Fibroblast of villous mesenchyme (primary cell): Measurements from ENCODE around the gene ZNF331. TPM values are rescaled to one million over a fixed set of nuclear protein-coding genes. Genes with fewer than 3 reads are reported as not detected.
A peak's percentile ranks its signal among the peaks of the same experiment; 100 is the strongest.

ENCODE experiments used
- DNase-seq: peaks from one replicate; pipeline ENCODE4 v3.0.0-alpha.2; 2010; ENCODE audit warnings: low read depth
- H3K4me3 ChIP-seq: 2 replicates; pipeline ENCODE4 v1.5.1; 2011; ENCODE audit warnings: low read depth, mild to moderate bottlenecking, low read length
- total RNA-seq: library from RNA; depleted of rRNA; stranded (reverse); fragments of >200 nt; gene quantifications from 2 replicates; pipeline ENCODE4 v1.2.3, GENCODE V29; 2012
- TF ChIP-seq, protein P1 (sequence below): IDR thresholded peaks from 2 replicates; pipeline ENCODE4 v1.5.1; 2012; ENCODE audit warnings: low read depth, mild to moderate bottlenecking, low read length; ENCODE audit not compliant: insufficient read depth

ZNF331 gene
- total RNA-seq, 1 donor: 13.4 TPM

DNA sequence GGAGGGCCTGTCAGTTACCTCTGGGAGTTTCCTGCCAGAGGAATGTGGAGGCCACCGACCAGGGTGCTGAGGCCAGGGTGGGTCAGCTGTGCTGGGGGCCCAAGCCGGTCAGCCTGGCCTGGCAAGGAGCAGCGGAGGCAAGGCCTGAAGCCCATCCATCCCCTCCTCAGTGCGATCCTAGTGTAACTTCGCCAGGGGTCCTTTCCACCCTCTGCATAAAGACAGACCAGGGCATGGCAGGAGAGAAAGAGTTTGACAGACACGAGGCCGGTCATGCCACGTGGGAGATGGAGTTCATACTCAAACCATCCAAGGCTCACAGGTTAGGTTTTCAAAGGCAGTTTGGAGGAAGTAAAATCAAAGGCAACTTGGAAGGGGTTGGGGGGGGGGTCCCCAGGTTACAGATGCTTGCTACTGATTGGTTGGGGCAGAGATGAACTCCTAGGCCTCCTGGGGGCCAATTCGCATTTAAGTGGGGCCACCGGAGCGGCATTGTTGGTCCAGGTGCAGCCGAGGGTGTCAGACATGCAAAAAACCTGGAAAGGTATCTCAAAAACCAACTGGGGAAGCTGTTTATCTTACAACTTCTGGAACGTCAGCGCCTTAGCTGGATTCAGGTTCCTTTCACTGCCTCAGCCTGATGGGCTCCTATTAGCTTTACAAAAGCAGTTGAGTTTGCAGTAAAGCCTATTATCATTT, 57.0 kb downstream of the ZNF331 start:
- DNase-seq: no peak
- TF ChIP-seq, protein P1, sequence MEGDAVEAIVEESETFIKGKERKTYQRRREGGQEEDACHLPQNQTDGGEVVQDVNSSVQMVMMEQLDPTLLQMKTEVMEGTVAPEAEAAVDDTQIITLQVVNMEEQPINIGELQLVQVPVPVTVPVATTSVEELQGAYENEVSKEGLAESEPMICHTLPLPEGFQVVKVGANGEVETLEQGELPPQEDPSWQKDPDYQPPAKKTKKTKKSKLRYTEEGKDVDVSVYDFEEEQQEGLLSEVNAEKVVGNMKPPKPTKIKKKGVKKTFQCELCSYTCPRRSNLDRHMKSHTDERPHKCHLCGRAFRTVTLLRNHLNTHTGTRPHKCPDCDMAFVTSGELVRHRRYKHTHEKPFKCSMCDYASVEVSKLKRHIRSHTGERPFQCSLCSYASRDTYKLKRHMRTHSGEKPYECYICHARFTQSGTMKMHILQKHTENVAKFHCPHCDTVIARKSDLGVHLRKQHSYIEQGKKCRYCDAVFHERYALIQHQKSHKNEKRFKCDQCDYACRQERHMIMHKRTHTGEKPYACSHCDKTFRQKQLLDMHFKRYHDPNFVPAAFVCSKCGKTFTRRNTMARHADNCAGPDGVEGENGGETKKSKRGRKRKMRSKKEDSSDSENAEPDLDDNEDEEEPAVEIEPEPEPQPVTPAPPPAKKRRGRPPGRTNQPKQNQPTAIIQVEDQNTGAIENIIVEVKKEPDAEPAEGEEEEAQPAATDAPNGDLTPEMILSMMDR: no peak

DNA sequence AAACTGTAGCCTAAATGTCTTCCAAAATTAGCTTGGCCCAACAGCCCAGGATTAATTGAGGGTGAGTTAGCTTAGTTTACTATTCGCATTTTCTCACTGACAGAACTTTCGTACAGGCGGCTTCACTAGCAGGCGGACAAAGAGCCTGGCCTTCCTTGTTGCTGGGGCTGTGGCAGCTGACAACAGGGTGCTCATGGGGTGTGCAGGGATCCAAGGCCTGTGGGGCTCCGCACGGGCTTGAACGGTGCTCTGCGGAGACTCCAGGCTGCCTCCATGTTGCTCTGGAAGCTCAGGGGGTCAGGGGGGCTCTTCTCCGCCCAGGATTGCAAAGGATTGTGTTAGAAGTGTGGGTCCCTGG, 57.5 kb downstream of the ZNF331 start:
- TF ChIP-seq, protein P1: no peak
- H3K4me3 ChIP-seq: no peak overlapping the region
- no peak for DNase-seq

More for the DNA sequence above, 57.0 kb downstream of the ZNF331 start:
- no peak overlapping the region for H3K4me3 ChIP-seq

DNA sequence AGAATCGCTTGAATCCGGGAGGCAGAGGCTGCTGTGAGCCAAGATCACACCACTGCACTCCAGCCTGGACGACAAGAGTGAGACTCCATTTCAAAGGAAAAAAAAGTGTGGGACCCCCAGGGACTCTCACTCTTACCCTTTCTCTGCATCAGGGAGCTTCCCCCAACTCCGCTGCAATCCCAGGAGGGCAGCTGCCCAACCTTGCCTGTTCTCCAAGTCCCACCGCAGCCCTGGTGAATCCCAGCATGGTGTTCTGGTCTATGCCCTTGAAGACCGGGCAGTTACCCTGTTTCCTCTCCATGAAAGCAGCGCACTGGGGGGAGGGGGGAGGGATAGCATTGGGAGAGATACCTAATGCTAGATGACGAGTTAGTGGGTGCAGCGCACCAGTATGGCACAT, 58.1 kb downstream of the ZNF331 start:
- no peak for DNase-seq
- H3K4me3 ChIP-seq: no peak overlapping the region
- TF ChIP-seq, protein P1: no peak

DNA sequence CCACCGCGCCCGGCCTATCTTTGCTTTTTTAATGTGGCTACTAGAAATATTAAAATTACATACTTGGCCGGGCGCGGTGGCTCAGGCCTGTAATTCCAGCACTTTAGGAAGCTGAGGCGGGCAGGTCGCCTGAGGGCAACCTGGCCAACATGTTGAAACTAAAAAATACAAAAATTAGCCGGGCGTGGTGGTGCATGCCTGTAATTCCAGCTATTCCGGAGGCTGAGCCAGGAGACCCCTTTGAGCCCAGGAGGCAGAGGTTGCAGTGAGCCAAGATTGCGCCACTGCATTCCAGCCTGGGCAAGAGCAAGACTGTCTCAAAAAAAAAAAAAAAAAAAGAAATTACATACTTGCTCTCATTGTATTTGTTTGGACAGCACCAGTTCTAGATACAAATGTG, 59.1 kb downstream of the ZNF331 start:
- TF ChIP-seq, protein P1: no peak
- peak; percentile 15 for DNase-seq
- no peak overlapping the region for H3K4me3 ChIP-seq

DNA sequence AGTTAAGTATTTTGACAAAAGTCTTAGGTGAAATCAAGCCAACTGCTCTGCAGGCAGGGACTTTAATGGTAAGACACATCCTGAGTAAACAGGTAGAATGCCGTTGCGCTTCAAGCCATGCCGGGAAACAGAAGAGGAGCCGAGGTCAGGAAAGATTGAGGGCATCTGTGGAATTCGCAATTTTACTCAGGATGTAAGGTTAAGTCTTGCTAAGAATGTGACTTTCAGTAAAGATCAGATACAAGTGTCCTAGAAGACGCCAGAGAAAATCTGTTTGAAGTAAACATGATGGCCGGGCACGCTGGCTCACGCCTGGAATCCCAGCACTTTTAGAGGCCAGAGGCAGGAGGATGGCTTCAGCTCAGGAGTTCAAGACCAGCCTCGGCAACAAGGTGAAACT, 60.4 kb downstream of the ZNF331 start:
- TF ChIP-seq, protein P1: no peak
- DNase-seq: no peak
- no peak overlapping the region for H3K4me3 ChIP-seq

DNA sequence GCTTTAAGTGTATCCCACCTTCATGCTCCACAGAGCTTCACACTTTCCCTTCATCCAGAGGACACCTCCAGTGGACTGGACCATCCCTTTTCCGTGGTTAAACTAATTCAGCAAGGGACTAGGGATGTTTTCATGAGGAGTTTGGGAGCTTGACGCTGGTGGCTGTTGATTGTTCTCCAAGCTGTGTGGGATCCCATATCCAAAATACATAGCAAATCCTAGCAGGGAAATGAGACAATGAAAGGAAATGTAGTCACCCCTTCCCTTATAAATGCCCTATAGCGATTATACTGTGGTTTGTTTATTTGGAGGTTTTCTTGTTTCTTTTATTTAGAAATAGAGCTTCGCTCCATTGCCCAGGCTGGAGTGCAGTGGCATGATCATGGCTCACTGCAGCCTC, 62.3 kb downstream of the ZNF331 start:
- DNase-seq: no peak
- TF ChIP-seq, protein P1: no peak
- no peak overlapping the region for H3K4me3 ChIP-seq

DNA sequence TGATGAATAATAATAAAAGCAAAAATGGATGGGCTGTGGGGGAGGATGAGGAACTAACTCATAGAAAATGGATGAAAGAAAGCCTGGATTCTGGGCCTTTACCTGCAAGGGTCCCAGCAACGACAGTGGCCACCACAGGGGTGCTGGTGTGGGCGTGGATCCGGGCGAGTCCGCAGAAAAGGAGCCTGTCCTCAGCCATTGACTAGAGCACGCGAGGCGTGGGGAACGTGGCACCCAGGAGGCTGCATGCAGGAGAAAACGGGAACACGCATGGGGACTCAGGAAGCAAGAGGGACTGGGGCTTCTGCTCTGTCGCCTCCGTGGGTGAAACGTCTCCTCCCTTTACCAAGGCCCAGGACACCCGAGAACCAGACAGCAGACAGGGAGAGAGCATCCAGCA, 68.1 kb downstream of the ZNF331 start:
- no peak overlapping the region for H3K4me3 ChIP-seq
- no peak for DNase-seq
- TF ChIP-seq, protein P1: no peak
